Tibial artery (tissue), 4 donors: ENCODE data around the gene MYPOP.

Experiments
- DNase-seq, 2 donors: peaks; one replicate each; pipeline ENCODE4 v3.0.0-alpha.2; 2019
- H3K27ac ChIP-seq, 2 donors: fragments of 200-600 bp; sonication (generic) in 1 of 2; 1 replicate in 1 of 2; 2 replicates in 1 of 2; pipeline ENCODE4 v1.5.1; 2018 to 2019; ENCODE audit warnings: mild to moderate bottlenecking in 1 of 2
- H3K27me3 ChIP-seq, 2 donors: fragments of 200-600 bp; sonication (generic) in 1 of 2; one replicate each; pipeline versions ENCODE4 v1.5.1 to v1.6.0; 2016 to 2019
- H3K36me3 ChIP-seq, 3 donors: fragments of 200-600 bp; sonication (generic) in 2 of 3; one replicate each; pipeline ENCODE4 v1.5.1; 2016 to 2019; ENCODE audit warnings: mild to moderate bottlenecking in 2 of 3
- H3K4me1 ChIP-seq, 4 donors: fragments of 200-600 bp; sonication (generic) in 2 of 4; 1 replicate in 3 of 4; 2 replicates in 1 of 4; pipeline ENCODE4 v1.5.1; 2016 to 2019
- H3K4me3 ChIP-seq, 2 donors: fragments of 200-600 bp; sonication (generic) in 1 of 2; 1 replicate in 1 of 2; 2 replicates in 1 of 2; pipeline ENCODE4 v1.5.1; 2018 to 2019; ENCODE audit warnings: mild to moderate bottlenecking in 2 of 2
- H3K9me3 ChIP-seq, 3 donors: fragments of 200-600 bp; sonication (generic) in 1 of 3; one replicate each; pipeline ENCODE4 v1.5.1; 2016 to 2019
- CTCF ChIP-seq, 2 experiments: fragments of 200-600 bp in 1 of 2; fragments of 450-650 bp in 1 of 2; IDR thresholded peaks; one replicate each; pipeline ENCODE4 v1.5.1; 2017 to 2019; ENCODE audit warnings: antibody characterized with exemption in 2 of 2, mild to moderate bottlenecking in 1 of 2, moderate library complexity in 1 of 2
- intact Hi-C: fragments of 100-400 bp; cut with DNase I; formaldehyde crosslinking; loops from one replicate; pipeline ENCODE4 v1.15.0; 2023; ENCODE audit warnings: low total_unique reads

The MYPOP gene

DNA sequence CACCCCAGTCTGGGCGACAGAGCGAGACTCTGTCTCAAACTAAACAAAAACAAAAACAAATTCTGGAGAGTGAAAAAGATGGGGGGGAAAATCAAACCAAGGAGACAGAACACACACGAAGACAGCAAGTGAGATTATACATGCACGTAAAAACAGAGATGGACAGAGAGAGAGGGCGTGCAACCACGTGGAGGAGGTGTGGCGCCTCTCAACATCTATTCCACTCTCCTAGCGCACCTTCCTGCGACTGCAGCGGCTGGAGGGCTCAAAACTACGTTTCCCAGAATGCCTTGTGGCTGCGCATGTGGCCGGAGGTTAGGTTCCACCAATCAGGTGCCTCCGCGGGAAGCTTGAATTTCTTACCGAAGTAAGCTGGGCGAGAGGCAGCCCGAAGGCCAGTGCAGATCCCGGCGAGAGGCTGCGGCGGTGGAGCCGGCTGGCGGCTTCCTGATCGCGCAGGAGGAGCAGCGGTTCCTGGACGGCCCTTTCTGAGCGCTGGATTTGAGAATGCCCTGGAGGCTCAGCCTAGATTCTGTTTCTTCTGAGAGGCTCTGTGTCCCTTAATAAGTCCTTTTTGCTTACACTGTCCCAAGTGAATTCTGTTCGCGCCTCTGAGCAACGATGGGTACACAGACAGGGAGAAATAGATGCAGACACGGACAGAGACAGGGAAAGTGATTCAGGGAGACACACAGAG, 25.3 kb upstream of the MYPOP start:
- TF ChIP-seq CTCF (IDR thresholded peaks at IDR 0.05): no peak
- DNase-seq: peak; percentile 90 to 91
- H3K4me1 ChIP-seq: peaks cover 0 to 4% (median 2%) of the 10 kb centered on the region in 4 donors
- H3K27me3 ChIP-seq: peaks cover 0 to 5% of the 10 kb centered on the region in 2 donors
- intact Hi-C loops: loop anchor here (10.0 kb wide), 1 partner anchor 67 kb away; the partner anchor contains the start of gene CCDC61
- H3K27ac ChIP-seq: no peak overlapping the region
- H3K9me3 ChIP-seq: no peaks in the 10 kb centered on the region
- H3K36me3 ChIP-seq: no peaks in the 10 kb centered on the region
- H3K4me3 ChIP-seq: no peak overlapping the region

GRCh38 chr19:45924891-45925447, 22.6 kb upstream of the MYPOP start:
- Histone ChIP-seq H3K27me3 (peaks cover 0 to 5% of the 10 kb centered on the region in 2 donors), H3K4me3 (no peak overlapping the region), H3K27ac (no peak overlapping the region), H3K36me3 (no peaks in the 10 kb centered on the region), H3K9me3 (no peaks in the 10 kb centered on the region), H3K4me1 (peaks cover 0 to 4% (median 2%) of the 10 kb centered on the region in 4 donors)
- no peak for TF ChIP-seq CTCF (IDR thresholded peaks at IDR 0.05)
- no peak for DNase-seq
- intact Hi-C loops: loop anchor here (10.0 kb wide), 1 partner anchor 70 kb away; the partner anchor contains the start of gene CCDC61

- no peak for DNase-seq
- no peak for TF ChIP-seq CTCF (IDR thresholded peaks at IDR 0.05)
- Histone ChIP-seq H3K36me3 (no peaks in the 10 kb centered on the region), H3K4me1 (no peaks in the 10 kb centered on the region), H3K9me3 (no peaks in the 10 kb centered on the region), H3K4me3 (no peak overlapping the region), H3K27me3 (peaks cover 0 to 25% of the 10 kb centered on the region in 2 donors), H3K27ac (no peak overlapping the region)
- intact Hi-C loops: loop anchor here (10.0 kb wide), 1 partner anchor 73 kb away; the partner anchor contains the start of gene CCDC61
Observed at GRCh38 chr19:45922281-45922680, 19.9 kb upstream of the MYPOP start.

DNA sequence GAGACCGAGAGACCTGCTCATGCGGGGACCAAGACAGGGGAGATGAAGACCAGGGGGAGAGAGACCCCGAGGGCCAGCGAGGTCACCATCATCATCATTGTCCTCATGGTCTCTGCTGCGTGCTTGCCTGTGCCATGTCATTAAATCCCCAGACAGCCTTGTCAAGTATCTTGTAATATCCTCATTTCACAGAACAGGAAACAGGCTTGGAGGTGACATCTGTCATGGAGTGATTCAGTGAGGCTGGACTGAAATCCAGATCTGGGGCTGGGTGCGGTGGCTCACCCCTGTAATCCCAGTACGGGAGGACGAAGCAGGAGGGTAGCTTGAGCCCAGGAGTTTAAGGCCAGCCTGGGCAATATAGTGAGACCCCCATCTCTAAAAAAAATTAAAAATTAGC, 18.0 kb upstream of the MYPOP start:
- Histone ChIP-seq H3K27ac (no peak overlapping the region), H3K36me3 (no peaks in the 10 kb centered on the region), H3K4me3 (no peak overlapping the region), H3K4me1 (no peaks in the 10 kb centered on the region), H3K9me3 (no peaks in the 10 kb centered on the region), H3K27me3 (peaks cover 0 to 36% of the 10 kb centered on the region in 2 donors)
- TF ChIP-seq CTCF (IDR thresholded peaks at IDR 0.05): no peak
- intact Hi-C loops: loop anchor here (2.0 to 10.0 kb wide), 2 partner anchors 40 to 74 kb away; partner anchors contain the start of gene CCDC61
- DNase-seq: no peak

DNA sequence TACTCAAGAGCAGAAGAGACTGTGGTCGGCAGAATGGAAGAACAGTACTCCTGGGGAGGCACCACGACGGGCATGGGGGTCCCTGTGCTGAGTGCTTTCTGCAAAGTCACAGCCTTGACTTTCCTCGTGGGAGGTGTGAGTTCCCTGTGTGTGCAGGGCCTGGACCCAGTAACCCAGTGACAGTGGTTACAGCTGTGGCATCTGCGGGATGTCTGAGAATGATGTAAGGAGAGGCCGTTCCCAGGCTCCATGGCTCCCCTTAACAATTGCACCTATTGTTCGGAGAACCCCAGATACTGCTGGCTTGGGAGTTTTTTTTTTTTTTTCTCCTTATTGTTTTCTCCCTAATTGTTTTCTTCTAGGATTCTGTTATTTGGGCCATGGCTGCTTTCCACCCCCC, 17.3 kb upstream of the MYPOP start:
- intact Hi-C loops: loop anchor here (2.0 to 10.0 kb wide), 2 partner anchors 39 to 75 kb away; partner anchors contain the start of gene CCDC61

More for the DNA sequence above, 17.3 kb upstream of the MYPOP start:
- Histone ChIP-seq H3K9me3 (no peaks in the 10 kb centered on the region), H3K4me3 (no peak overlapping the region), H3K36me3 (no peaks in the 10 kb centered on the region), H3K27me3 (peaks cover 0 to 41% of the 10 kb centered on the region in 2 donors), H3K4me1 (no peaks in the 10 kb centered on the region), H3K27ac (no peak overlapping the region)
- TF ChIP-seq CTCF (IDR thresholded peaks at IDR 0.05): no peak
- no peak for DNase-seq
